Osteoblast (primary cell): ENCODE results near the gene CADPS2. TPM values are rescaled to one million over a fixed set of nuclear protein-coding genes. Genes with fewer than 3 reads are reported as not detected.

ENCODE experiments used
- DNase-seq: peaks from one replicate; pipeline ENCODE4 v3.0.0; 2011; ENCODE audit warnings: low spot score, mixed read lengths; ENCODE audit not compliant: insufficient read length; ENCODE audit errors: missing footprints
- H2AFZ ChIP-seq: 2 replicates; pipeline ENCODE4 v1.6.0; 2011; ENCODE audit warnings: mild to moderate bottlenecking, low read length
- H3K27ac ChIP-seq: 2 replicates; pipeline ENCODE4 v1.5.1; 2011; ENCODE audit warnings: mild to moderate bottlenecking, low read depth, low read length, moderate library complexity
- H3K27me3 ChIP-seq: 2 replicates; pipeline ENCODE4 v1.6.0; 2012; ENCODE audit warnings: mild to moderate bottlenecking, control low read depth, inconsistent platforms, low read length, moderate library complexity; ENCODE audit not compliant: insufficient read depth
- H3K36me3 ChIP-seq: 2 replicates; pipeline ENCODE4 v1.5.1; 2011; ENCODE audit warnings: mild to moderate bottlenecking, low read length, control low read depth, moderate library complexity; ENCODE audit not compliant: insufficient read depth
- H3K4me1 ChIP-seq: 2 replicates; pipeline ENCODE4 v1.5.1; 2011; ENCODE audit warnings: mild to moderate bottlenecking, low read length, control low read depth, moderate library complexity; ENCODE audit not compliant: insufficient read depth
- H3K4me2 ChIP-seq: 2 replicates; pipeline ENCODE4 v1.6.0; 2011; ENCODE audit warnings: mild to moderate bottlenecking, low read length; ENCODE audit not compliant: insufficient read depth
- H3K4me3 ChIP-seq: fragments of 200-600 bp; sonication (generic); 3 replicates; pipeline ENCODE4 v1.5.1; 2012; ENCODE audit warnings: mild to moderate bottlenecking, low read length, inconsistent platforms; ENCODE audit not compliant: insufficient read depth
- H3K79me2 ChIP-seq: 2 replicates; pipeline ENCODE4 v1.6.0; 2012; ENCODE audit warnings: mild to moderate bottlenecking, low read length, control low read depth, inconsistent platforms; ENCODE audit not compliant: insufficient read depth
- H3K9me3 ChIP-seq: 2 replicates; pipeline ENCODE4 v1.5.1; 2011; ENCODE audit warnings: low read depth, low read length, control low read depth
- H4K20me1 ChIP-seq: 2 replicates; pipeline ENCODE4 v1.6.0; 2012; ENCODE audit warnings: mild to moderate bottlenecking, low read length, control low read depth; ENCODE audit not compliant: insufficient read depth
- CTCF ChIP-seq: IDR thresholded peaks from 2 replicates; pipeline ENCODE4 v1.5.1; 2011; ENCODE audit warnings: mild to moderate bottlenecking, low read depth, low read length, moderate library complexity; ENCODE audit errors: extremely low read depth
- total RNA-seq: library from RNA; depleted of rRNA; stranded (reverse); fragments of >200 nt; gene quantifications from 2 replicates; pipeline ENCODE4 v1.2.3, GENCODE V29; 2012

Gene CADPS2
- total RNA-seq, 1 donor: 21.7 TPM

- H2AFZ ChIP-seq: no peak overlapping the region
- no peak overlapping the region for H3K4me2 ChIP-seq
Observed at GRCh38 chr7:122299624-122300210, 586.5 kb downstream of the CADPS2 start.

GRCh38 chr7:122298618-122299017, 587.6 kb downstream of the CADPS2 start:
- no peak for TF ChIP-seq CTCF
- H3K27me3 ChIP-seq: peaks cover 60% of the 10 kb centered on the region

More at GRCh38 chr7:122299624-122300210, 586.5 kb downstream of the CADPS2 start:
- Histone ChIP-seq H3K4me1 (no peaks in the 10 kb centered on the region), H3K27me3 (peaks cover 70% of the 10 kb centered on the region), H3K79me2 (no peaks in the 10 kb centered on the region), H4K20me1 (no peaks in the 10 kb centered on the region), H3K27ac (no peak overlapping the region), H3K9me3 (no peaks in the 10 kb centered on the region), H3K4me3 (no peak overlapping the region), H3K36me3 (no peaks in the 10 kb centered on the region)
- peak; percentile 49 for DNase-seq
- no peak for TF ChIP-seq CTCF

GRCh38 chr7:122298131-122298530, 588.1 kb downstream of the CADPS2 start:
- H3K27ac ChIP-seq: no peak overlapping the region
- H3K79me2 ChIP-seq: no peaks in the 10 kb centered on the region
- no peak overlapping the region for H3K4me2 ChIP-seq
- no peaks in the 10 kb centered on the region for H3K36me3 ChIP-seq
- H2AFZ ChIP-seq: no peak overlapping the region
- H3K27me3 ChIP-seq: peaks cover 56% of the 10 kb centered on the region
- H3K4me1 ChIP-seq: no peaks in the 10 kb centered on the region
- peak; percentile 45 for DNase-seq
- no peak overlapping the region for H3K4me3 ChIP-seq
- no peak for TF ChIP-seq CTCF
- no peaks in the 10 kb centered on the region for H3K9me3 ChIP-seq
- no peaks in the 10 kb centered on the region for H4K20me1 ChIP-seq

More at GRCh38 chr7:122298618-122299017, 587.6 kb downstream of the CADPS2 start:
- Histone ChIP-seq H3K27ac (no peak overlapping the region), H3K36me3 (no peaks in the 10 kb centered on the region), H2AFZ (no peak overlapping the region), H3K4me1 (no peaks in the 10 kb centered on the region), H4K20me1 (no peaks in the 10 kb centered on the region), H3K79me2 (no peaks in the 10 kb centered on the region), H3K4me2 (no peak overlapping the region), H3K4me3 (no peak overlapping the region), H3K9me3 (no peaks in the 10 kb centered on the region)
- DNase-seq: peak; percentile 46

- Histone ChIP-seq H3K9me3 (no peaks in the 10 kb centered on the region), H3K27ac (no peak overlapping the region), H4K20me1 (no peaks in the 10 kb centered on the region), H3K4me2 (no peak overlapping the region), H3K79me2 (no peaks in the 10 kb centered on the region), H3K4me3 (no peak overlapping the region), H3K36me3 (no peaks in the 10 kb centered on the region), H3K27me3 (no peaks in the 10 kb centered on the region), H2AFZ (no peak overlapping the region), H3K4me1 (no peaks in the 10 kb centered on the region)
- DNase-seq: no peak
- TF ChIP-seq CTCF: no peak
Observed at GRCh38 chr7:122291189-122291588, 595.1 kb downstream of the CADPS2 start.
